Measurements from ENCODE around the gene BBX.

- no peak for TF ChIP-seq CTCF (IDR thresholded peaks at IDR 0.05; ENCODE audit: borderline replicate concordance, extremely low read depth, low read length, poor library complexity, severe bottlenecking)
- no peak for TF ChIP-seq EZH2 (IDR thresholded peaks at IDR 0.05; ENCODE audit: borderline replicate concordance, low read depth, low read length, severe bottlenecking)
Measured at GRCh38 chr3:107662124-107662507, 139.4 kb downstream of the BBX start.

All from DND-41 (cell line).